GM21825 (cell line): ENCODE data around the gene LPP.

Experiments used
- ATAC-seq: cut with Tn5 transposase; IDR thresholded peaks from one replicate; pipeline ENCODE4 v1.9.1; 2021; ENCODE audit warnings: mild to moderate bottlenecking, moderate library complexity; ENCODE audit not compliant: unreplicated experiment

Gene LPP

GRCh38 chr3:188925376-188925775, 771.4 kb downstream of the LPP start:
- no peak for ATAC-seq

- no peak for ATAC-seq
Observed at GRCh38 chr3:188926111-188926510, 772.2 kb downstream of the LPP start.

DNA sequence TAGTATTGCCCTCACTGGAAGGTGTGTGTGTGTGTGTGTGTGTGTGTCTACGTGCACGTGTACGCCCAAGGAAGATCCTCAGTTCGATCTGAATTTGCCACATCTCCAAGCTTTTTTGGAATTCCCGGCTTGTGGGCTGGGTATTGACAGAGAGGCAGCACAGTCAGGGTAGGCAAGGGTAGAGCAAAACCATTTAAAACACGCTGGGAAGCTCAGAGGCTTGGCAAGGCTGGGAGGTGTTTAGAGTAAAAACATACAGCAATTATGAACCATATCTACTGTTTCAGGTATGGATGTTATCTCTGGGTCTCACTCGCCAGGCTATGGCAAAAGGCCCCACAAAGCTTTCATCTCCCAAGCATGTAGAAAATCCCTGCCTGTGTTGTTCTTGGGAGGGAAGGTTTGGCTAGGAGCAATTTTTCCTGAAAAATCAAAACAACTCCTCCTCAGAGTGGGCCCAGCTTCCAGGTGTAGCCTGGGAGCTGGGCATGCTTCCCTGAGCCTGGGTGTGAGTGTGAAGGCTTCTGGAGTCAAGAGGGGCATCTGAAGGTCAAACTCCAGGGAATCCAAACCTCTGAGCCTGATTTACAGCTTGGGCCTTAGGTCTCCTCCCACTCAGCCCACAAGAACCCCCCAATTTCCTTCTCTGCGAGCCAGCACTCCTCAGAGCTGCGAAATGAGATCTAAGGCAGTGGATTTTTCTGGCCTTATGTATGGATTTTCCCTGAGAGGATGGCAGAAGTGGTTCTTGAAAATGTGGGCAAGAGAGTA, 773.0 kb downstream of the LPP start:
- ATAC-seq, result no peak

- ATAC-seq, result no peak
Observed at GRCh38 chr3:188927971-188928370, 774.0 kb downstream of the LPP start.

DNA sequence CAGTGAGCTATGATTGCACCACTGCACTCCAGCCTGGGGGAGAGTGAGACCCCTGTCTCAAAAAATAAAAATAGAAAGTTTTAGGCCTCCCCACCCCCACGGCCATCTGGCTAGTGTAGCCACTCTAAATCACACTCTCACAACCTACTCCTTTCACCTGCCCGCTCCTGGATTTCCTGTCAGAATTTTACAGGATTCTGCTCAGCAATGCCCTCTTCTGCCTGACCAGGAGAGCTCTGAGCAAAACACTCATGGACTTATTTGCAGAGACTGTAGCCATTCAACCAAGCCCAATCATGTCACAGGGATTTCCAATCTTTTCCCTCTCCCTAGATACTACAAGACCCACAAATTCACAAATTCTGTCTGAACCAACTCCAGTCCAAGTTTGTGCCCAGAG, 775.2 kb downstream of the LPP start:
- ATAC-seq, result no peak

GRCh38 chr3:188931036-188931435, 777.1 kb downstream of the LPP start:
- ATAC-seq, result no peak

- no peak for ATAC-seq
Observed at GRCh38 chr3:188931531-188931930, 777.6 kb downstream of the LPP start.

DNA sequence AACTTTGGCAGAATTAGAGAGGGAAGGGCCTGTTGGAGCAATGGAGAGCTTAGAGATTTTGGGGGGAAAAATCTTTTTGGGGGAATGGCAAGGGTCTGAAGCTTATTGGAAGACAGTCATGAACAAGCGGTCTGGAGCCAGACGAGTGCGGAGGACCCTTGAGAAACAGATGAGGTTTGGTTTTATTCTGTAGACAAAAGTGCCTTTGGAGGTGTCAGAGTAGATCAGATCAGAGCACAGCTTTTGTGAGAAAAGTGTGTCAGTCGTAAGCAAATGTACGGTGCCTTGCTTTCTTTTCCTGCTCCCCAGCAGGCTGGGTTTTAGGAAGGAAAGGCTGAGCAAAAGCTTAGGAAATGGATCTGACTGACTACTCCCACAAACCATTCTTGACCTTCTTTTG, 781.0 kb downstream of the LPP start:
- no peak for ATAC-seq

GRCh38 chr3:188936597-188937107, 782.7 kb downstream of the LPP start:
- ATAC-seq, result no peak

DNA sequence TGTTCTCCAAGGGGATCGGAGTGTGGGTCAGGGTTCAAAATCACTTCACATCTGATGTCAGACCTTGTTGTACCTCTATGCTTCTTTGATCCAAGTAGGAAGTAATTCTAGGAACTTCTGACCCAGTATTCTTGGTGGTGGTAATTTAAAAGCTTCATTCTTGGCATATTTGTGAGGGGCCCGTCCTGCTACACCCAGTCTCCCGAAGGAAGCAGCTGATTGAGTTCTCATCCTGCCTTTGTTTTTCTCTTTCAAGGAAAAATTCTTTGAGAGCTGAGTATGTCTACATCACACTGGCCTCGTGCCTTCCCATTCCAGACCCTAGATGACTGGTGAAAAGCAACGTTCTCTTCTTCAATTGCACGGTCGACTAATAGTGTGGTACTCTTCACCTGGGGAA, 783.4 kb downstream of the LPP start:
- ATAC-seq, result no peak

- ATAC-seq, result no peak
Observed at GRCh38 chr3:188938999-188939398, 785.0 kb downstream of the LPP start.

DNA sequence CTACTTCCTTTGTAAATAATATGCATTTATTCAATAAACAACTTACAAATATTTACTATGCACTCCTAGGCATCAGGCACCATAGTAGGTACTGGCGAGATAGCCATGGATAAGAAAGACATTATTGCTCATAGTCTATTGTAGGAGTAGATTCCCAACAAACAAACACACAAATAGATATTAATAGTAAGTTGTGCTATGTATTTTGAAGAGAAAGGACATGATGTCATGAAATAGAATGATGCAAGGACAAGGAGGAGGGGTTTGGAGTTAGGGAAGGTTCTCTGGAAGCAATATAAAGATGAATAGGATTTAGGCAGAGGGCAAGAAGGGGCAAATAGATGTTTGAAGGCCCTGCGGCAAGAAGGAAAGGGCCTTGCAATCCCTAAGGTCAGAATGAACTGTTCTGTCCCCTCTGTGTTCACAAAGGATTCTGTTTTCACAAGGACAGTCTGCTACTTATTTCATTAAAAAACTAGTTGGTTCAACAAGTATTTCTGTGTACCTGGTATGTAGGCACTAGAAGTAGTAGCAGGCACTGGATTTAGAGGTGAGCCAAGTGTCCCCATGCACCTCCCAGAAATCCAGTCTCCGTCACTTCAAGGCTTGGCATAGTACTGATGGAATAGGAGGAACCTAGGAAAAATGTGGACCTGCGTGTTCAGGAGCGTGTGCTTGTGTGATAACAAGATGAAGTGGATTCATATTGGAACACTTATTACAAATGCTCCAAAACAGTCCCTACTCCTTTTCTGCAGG, 786.0 kb downstream of the LPP start:
- no peak for ATAC-seq
